GM19463 (cell line): ENCODE data around the gene PKNOX1.
"Not testable (repeated sequence)": the region's sequence is repeated elsewhere in the genome, so short reads cannot be mapped to it uniquely, and the experiment has no call there.

Source experiments
- ATAC-seq: cut with Tn5 transposase; IDR thresholded peaks from one replicate; pipeline ENCODE4 v1.9.1; 2021; ENCODE audit warnings: mild to moderate bottlenecking, moderate library complexity; ENCODE audit not compliant: unreplicated experiment

PKNOX1 gene

DNA sequence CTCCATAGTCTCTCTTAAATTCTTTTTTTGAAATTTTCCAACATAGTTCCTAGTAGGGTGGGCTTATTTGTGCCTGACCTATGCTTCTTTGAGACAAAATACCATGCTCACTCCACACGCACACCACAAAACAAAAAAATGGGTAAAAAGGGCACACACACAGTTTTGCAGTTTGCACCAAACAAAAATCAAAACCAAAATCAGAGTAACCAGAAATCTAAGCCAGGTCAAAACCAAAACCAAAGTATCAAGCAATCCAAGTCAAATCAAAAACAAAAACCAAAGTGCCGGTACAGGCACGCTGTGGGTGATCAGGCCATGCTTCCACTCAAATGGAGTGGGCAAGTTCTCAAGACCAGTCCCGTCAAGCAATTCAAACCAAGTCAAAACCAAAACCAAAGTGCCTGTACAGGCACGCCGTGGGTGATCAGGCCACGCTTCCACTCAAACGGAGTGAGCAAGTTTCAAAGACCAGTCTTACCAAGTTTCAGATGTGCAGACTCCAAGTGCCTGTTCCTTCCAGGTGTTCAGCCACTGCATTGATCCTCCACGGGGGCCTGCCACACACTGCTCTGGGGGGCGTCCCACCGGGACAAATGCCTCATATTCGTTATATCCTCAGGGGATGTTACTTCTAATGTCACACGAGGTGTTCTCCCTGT lies 25.1 kb upstream of the PKNOX1 start:
- not testable (repeated sequence) for ATAC-seq

DNA sequence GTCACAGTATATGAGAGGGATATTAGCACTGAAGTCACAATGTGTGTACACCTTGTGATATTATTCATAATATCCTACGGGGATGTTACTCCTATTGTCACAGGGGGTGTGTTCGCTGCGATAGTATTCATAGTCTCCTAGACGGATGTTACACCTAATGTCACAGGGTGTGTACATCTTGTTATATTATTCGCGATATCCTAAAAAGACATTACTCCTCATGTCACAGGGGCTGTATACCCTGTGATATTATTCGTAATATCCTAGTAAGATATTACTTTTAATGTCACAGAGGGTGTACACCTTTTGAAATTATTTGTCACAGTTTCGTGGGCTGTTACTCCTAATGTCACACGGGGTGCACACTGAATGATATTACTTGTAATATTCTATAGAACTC lies 23.2 kb upstream of the PKNOX1 start:
- ATAC-seq, result not testable (repeated sequence)

DNA sequence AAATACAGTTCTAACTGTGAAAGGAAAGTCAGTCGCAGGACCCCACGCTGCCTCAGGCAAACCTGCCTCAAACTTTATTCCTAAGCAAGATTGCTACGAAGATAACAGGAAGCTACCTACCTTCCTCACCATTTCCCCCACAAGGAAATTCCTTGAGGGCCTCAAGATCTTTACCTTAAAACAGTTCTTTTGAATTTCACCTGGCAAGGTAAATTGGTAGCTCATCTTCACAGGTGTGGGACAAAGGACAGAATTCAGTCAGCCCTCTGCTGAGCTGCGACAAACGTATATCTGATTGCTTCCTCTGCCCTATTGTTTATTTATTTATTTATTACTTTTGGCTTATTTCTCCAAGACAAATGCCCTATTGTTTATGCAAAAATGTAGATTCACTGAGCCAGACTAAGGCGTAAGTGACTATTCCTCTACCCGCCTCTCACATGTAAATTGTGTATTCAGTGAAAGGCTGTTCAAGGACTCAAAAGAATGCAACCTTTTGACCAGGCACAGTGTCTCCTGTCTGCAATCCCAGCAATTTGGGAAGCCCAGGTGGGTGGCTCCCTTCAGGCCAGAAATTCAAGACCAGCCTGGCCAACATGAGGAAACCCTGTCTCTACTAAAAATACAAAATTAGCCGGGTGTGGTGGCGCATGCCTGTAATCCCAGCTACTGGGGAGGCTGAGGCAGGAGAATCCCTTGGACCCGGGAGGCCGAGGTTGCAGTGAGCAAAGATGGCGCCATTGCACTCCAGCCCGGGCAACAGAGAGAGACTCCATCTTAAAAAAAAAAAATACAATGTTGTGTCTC lies 17.3 kb upstream of the PKNOX1 start:
- no peak for ATAC-seq

DNA sequence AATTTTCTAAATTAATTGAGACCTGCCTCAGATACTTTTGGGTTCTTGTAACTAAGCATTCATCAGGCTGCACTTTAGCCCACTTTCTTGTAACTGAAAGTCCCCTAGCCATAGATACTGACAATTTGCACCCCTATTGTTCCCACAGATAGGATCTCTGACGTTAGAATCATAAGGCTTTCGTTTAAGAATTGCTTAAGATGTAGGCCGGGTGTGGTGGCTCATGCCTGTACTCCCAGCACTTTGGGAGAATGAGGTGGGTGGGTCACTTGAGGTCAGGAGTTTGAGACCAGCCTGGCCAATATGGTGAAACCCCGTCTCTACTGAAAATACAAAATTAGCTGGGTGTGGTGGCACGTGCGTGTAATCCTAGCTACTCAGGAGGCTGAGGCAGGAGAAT lies 16.2 kb upstream of the PKNOX1 start:
- ATAC-seq, result not testable (repeated sequence)

DNA sequence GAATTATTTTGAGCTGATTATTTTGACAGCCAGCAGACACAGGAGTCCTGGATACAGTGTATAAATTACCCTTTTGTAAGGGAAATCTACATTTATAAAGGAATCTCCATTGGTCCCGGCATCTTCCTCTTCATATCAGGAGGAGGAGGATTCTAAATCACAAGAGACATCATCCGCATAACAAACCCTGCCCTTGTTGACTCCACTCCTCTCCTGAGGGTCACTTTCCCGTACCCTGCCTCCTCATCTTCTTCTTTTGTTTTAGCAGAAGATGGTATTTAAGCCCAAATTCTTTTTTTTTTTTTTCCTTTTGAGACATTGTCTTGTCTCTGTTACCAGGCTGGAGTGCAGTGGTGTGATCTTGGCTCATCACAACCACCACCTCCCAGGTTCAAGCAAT lies 14.6 kb upstream of the PKNOX1 start:
- no peak for ATAC-seq

DNA sequence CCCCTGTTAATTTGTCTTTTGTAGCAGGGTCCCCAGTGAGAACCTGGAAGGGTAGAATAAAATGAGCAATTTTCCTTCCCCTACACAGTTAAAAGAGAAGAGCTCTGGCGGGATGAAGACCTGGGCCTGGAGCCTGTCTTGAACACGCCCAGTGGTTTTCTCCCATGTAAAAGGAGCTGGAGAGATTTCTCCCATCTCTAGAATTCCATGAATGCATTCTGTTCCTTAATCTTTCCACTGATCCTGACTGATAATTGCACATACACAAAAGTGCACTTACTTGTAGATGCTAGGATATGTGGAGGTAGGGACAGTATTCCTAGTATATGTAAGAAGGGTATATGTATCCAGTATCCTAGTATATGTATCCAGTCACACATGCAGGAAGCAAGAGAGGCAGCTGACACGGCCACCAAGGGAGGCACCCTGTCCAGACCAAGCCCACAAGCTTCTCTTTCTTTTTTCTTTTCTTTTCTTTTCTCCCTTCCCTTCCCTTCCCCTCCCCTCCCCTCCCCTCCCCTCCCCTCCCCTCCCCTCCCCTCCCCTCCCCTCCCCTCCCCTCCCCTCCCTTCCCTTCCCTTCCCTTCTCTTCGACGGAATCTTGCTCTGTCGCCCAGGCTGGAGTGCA lies 11.9 kb upstream of the PKNOX1 start:
- ATAC-seq, result no peak

DNA sequence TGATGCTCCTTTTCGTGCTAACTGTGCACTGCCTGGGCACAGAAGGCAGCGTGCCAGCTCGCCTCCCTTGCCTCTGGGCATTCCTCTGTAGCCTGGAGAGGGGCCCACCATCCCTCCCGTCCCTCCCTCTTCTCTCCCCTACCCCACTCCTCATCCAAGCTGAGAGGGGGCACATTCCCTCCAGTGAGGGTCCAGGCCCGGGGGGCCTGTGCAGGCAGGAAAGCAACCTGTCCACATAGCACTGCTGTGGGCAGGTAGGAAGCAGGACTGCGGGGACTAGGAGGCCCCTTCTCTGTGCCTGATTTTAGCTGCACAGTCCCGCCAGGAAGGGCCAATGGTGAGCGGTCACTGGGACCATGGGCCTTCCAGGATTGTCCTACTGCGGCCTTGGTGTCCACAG lies 10.3 kb upstream of the PKNOX1 start:
- ATAC-seq, result no peak

DNA sequence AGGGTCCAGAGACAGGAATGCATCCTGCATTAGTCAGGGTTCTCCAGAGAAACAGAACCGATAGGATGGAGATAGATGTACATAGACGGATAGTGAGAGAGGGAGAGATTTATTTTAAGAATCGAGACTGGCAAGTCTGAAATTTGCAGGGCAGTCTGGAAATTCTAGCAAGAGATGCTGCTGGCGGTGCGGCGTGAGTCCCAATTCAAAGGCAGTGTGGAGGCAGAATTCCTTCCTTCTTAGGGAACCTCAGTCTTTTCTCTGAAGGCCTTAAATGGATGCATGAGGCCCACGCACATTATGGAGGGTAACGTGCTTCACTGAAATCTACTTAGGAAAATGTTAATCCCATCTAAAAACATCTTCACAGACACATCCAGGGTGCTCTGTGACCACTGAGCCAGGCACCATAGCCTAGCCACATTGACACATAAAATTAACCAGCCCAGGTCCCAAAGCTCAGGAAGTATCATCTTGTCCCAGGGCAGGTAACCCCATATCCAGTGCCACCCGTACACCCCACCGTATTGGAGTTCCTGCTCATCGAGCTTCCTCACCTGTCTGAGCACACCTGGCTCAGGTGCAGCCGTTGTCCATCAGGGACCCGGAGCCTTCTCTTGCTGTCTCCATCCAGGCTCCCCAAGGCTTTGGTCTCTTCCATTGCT lies 9.7 kb upstream of the PKNOX1 start:
- no peak for ATAC-seq

DNA sequence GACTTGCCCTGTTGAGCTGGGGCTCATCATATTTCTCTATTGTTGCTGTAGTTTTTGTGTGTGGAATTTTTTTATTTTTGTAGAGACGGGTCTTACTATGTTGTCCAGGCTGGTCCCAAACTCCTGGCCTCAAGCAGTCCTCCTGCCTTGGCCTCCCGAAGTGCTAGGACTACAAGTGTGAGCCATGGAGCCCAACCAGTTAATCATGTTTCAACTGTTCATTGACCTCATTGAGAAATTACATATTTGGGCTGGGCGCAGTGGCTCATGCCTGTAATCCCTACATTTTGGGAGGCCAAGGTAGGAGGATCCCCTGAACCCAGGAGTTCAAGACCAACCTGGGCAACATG lies 9.2 kb upstream of the PKNOX1 start:
- no peak for ATAC-seq

DNA sequence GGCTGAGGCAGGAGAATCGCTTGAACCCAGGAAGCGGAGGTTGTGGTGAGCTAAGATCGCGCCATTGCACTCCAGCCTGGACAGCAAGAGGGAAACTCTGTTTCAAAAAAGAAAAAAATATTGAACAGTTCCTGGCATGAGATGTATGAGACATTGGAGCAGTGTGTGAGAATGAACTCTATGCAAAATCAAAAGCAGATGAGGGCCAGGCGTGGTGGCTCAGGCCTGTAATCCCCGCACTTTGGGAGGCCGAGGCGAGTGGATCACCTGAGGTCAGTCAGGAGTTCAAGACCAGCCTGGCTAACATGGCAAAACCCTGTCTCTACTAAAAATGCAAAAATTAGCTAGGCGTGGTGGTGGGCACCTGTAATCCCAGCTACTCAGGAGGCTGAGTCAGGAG lies 6.7 kb upstream of the PKNOX1 start:
- not testable (repeated sequence) for ATAC-seq

DNA sequence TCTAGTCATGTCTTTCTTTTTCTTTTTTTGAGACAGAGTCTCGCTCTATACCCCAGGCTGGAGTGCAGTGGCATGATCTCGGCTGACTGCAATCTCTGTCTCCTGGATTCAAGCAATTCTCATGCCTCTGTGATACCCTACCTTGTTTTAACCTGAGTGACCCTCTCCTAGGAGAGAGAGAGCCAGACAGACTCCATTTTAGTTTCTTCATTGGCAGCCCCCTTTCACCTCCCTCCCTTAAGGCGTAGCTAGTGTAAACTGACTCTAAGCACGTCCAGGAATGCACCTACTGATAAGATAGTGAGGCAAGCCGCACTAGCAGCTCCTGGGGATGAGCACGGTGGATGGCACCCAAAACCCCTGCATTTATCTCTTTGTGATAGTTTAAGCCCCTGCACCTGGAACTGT lies 5.2 kb upstream of the PKNOX1 start:
- no peak for ATAC-seq

DNA sequence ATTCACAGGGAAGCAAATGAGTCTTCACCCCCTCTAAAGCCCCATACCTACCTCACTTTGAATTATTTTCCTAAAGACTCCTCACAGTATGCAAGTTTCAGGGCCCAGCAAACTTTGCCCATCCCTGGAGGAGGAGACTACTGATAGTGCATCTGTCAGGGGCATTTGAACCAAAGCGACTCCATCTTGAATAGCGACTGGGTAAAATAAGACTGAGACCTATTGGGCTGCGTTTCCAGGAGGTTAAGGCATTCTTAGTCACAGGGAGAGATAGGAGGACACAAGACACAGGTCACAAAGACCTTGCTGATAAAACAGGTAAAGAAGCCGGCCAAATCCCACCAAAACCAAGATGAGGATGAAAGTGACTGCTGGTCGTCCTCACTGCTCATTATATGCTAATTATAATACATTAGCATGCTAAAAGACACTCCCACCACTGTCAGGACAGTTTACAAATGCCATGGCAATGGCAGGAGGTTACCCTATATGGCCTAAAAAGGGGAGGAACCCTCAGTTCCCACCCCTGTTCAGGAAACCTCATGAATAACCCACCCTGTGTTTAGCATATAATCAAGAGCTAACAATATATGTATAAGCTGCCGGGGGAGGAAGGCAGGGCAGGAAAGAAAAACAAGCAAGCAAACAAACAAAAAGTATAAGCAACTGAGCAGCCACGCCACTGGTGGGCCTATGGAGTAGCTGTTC lies 3.3 kb upstream of the PKNOX1 start:
- ATAC-seq, result no peak

DNA sequence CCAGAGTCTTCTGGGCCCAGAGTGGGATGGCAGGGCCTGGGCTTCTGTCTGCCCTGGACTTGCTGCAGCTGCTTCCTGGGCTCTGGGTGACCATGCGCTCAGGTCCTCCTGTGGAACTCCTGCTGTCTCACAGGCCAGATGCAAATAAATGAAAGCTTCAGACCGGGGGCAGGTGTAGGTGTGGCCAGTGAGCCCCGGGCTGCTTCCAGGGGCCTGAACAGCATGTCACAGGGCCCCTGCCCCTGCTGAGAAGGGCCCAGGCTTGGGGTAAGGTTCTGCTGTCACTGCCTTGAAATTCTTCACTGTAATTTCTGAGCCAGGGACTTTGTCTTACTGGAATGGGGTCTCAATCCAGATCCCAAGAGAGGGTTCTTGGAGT lies 2.5 kb upstream of the PKNOX1 start:
- ATAC-seq, result no peak

DNA sequence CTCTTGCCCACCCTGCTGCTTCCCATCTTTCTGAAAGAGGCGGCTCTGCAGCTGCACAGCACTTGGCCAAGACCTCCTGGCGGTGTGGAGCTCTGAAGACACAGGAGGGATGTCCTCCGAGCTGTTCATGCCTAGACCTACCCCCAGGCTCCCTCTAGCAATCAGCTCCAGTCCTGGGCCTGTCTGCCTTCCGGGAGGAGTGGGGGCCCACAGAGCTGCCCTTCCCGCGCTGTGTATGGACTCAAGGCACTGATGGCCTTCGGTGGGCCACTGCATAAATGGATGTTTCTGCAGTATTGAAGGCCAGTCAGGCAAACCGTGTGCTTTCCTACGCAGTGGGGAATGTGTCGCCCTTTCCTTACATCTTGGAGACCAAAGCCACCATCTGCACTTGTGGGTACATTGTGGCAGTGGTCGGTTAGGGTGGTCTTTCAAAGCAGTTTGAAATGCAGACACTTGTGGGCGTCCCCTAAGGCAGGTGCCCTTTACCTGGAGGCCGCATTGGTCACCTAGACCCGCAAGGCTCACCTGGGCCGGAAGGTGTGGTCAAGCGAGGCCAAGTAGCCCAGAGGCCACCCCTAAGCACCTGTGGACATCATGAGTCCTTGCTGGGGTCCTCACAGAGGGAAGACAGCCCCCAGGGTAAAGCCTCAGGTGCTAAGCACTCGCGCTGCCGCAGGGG lies 912 bp upstream of the PKNOX1 start:
- no peak for ATAC-seq

DNA sequence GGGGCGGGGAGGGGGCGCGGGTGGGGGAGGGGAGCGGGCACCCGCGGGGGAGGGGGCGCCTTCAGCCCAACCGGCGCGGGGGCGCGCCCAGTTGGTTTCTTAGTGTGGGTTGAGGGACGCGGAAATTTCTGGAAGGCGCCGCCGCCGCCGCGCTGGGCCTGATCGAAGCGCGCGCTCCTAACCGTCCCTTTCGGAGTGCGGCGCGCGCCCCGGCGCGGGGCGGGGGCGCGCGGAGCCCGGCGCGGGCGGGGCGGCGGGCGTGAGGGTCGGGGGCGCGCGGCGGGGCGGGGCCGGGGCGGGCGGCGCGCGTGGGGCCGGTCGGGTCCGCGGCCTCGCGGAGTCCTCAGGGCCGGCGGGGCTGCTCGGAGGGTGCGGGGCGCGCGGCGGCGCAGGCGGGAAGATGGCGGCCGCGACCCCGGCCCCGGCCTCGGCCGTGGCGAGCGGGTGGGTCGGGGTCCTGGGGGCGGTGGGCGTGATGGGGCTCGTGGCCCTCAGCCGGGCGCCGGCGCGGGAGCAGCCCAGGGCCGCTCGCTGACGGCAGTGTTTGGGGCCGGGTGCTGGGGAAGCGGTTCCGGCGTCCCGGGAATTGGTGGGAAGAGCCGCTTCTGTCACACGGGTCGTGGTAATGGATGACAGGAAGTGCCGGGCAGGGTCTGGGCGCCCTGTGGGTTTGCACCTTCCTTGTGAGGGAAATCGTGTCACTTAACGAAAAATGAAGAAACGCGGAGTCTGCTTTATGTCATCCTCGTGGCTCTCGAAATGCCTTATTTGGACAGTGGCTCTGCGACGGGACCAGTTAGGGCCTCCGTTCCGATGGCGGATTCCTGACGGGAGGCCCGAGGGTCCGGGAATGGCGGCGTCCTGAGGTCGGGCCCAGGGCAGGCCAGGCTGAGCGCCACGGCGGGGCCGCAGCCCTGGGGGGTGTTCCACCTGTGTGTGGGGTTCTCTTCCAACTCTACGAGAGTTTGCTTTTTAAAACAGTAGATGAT lies 764 bp downstream of the PKNOX1 start:
- ATAC-seq, result peak; percentile 23

DNA sequence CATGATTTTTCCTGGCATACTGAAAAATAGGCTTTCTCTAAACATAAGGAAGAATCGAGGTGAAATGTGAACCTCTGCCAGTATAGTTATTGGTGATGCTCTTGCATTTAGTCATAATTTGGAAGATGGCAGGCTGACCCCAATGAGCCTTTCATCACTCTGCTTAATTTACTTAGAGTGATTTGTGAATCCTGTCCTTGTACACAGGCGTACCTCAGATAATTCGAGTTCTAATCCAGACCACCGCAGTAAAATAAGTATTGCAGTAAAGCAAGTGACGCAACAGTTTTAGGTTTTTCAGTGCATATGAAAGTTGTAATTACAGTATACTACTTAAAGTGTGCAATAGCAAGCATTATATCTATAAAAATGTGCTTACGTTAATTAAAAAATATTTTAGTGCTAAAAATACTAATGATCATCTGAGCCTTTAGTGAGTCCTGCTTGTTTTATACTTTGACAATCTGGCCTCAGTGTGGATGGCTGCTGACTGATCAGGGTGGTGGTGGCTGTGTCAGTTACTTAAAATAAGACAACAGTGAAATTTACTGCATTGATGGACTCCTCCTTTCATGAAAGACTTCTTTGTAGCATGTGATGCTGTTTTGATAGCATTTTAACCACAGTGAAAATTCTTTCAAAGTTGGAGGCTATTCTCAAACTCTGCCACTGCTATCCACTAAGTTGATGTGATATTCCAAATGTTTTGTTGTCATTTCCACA lies 1.7 kb downstream of the PKNOX1 start:
- ATAC-seq, result no peak

DNA sequence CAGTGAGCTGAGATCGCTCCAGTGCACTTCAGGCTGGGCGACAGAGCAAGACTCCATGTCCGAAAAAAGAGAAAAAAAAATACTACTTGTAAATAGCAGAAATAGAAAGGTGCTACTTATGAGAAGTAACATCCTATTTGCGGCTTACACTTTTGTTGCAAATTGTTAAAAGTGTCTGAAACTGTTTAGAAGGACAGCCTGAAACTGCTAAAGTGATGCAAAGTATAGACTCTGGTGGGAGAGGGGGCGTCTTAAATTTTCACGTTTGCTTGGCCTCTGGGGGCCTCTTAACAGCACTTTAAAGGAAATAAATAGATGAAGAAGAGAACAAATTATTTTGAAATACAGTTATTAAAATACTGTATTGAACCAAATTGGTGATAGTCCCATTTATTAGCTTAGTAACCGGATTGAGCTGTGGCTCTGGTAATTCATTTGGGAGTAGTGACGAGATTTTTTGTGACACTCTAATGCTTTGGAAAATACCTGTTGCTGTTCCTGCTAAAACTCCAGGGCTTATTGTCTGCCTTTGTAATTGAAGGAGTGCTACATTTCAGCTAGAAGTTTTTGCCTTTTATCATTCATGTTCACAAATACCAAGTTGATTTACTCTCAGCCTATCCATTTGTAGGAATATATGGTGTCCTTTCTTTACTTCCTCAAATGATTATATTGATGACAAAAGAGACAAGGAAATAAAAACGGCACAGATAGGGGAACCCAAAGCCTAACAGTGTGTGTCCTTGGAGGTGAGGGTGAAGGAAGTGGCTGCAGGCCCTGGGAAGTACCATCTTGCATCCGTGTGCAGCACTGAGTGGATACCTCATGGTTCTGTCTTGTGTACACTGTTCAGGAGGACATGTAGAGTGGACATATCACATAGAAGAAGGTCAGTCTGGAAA lies 6.2 kb downstream of the PKNOX1 start:
- no peak for ATAC-seq

DNA sequence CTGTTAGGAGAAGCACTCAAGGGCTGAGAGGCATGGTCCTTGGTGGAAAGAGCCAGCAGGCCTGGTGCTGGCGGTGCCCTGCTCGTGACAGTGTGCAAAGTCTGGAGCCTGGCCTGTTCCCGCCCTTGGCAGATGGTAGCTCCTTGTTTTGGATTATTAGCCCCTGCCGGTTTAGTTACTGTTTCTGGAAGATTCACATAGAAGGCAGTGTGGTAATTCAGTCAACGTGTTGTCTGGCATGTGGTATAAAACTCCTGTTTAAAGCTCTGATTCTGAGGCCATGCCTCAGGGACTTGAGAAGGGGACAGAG lies 6.8 kb downstream of the PKNOX1 start:
- ATAC-seq, result no peak
